ENCODE results near the gene KAT2A. TPM values are rescaled to one million over a fixed set of nuclear protein-coding genes. Genes with fewer than 3 reads are reported as not detected.

Gene KAT2A
- polyA plus RNA-seq, 3 donors: 1.9 to 68.7 (median 2.0) TPM

DNA sequence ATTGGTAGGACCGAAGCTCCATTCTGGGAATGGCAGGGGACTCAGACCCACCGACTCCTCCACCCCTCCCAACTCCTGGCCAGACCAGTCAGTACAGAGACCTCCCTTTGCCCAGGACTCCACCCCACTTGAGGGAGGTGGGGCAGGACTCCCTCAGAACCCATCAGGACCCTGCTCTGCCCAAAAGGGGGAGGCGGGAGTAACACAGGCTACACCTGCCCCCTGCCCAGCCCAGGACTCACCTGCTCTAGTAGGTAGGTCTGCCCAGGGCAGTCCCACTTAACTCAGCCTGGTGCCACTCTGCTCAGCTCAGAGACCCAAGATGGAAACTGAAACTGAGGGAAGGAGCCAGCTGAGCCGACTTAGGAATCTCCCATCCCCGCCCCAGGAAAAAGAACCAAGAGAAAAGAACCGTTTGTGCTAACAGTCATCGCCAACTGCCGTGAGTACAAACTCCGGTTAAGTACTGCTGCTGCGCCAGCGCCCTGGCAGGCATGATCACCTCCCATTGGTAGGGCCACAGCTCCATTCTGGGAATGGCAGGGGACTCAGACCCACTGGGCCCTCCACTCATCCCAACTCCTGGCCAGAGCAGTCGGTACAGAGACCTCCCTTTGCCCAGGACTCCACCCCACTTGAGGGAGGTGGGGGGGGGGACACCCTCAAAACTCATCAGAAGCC lies 9.2 kb downstream of the KAT2A start:
- intact Hi-C loops (cut with micrococcal nuclease): loop anchor here in 1 of 2 donors (5.0 kb wide), 2 partner anchors 50 to 195 kb away; partner anchors contain the start of gene ACLY
- no peak for TF ChIP-seq CTCF (IDR thresholded peaks at IDR 0.05)
- Histone ChIP-seq H3K79me2 (ENCODE audit: insufficient read depth, low read length) (peaks cover 5% of the 10 kb centered on the region), H3K36me3 (replicated peaks in 1 of 2; ENCODE audit: control insufficient read depth in 1 of 2, insufficient read depth in 2 of 2, low read length in 2 of 2) (peaks cover 6 to 13% of the 10 kb centered on the region in 2 donors), H3K4me3 (replicated peaks in 1 of 3; ENCODE audit: low read depth in 2 of 3, low read length in 3 of 3) (peak overlapping the region; percentile 58 to 81 (median 66)), H3K4me1 (ENCODE audit: control insufficient read depth in 1 of 2, insufficient read depth in 2 of 2, low read length in 2 of 2) (peaks cover 29 to 33% of the 10 kb centered on the region in 2 donors), H3K27me3 (ENCODE audit: control insufficient read depth in 2 of 2, insufficient read depth in 2 of 2, low read length in 2 of 2) (no peaks in the 10 kb centered on the region), H3K9ac (ENCODE audit: insufficient read depth, low read length, poor library complexity, severe bottlenecking) (peak overlapping the region; percentile 71), H2AFZ (ENCODE audit: insufficient read depth, low read depth, low read length, poor library complexity, severe bottlenecking) (peak overlapping the region; percentile 88), H3K4me2 (replicated peaks; ENCODE audit: extremely low read depth, low read length, poor library complexity, severe bottlenecking) (peak overlapping the region; percentile 75), H3K27ac (ENCODE audit: low read depth in 1 of 2, low read length in 2 of 2) (peak overlapping the region; percentile 72 to 85), H4K20me1 (ENCODE audit: insufficient read depth, low read length) (no peaks in the 10 kb centered on the region), H3K9me3 (replicated peaks in 1 of 2; ENCODE audit: control insufficient read depth in 1 of 2, insufficient read depth in 1 of 2, low read length in 2 of 2) (no peaks in the 10 kb centered on the region)
- WGBS (ENCODE audit: insufficient coverage): 4% methylated on average over 9 of the region's 12 CpGs
- Mint-ChIP-seq H3K36me3 (peaks cover 35 to 37% of the 10 kb centered on the region in 2 donors), H3K27me3 (ENCODE audit: low read depth in 3 of 3) (peaks cover 0 to 7% (median 0%) of the 10 kb centered on the region in 3 donors), H3K9me3 (no peaks in the 10 kb centered on the region), H3K4me3 (peak overlapping the region; percentile 88 to 93), H3K4me1 (peaks cover 39% of the 10 kb centered on the region), H3K27ac (peak overlapping the region; percentile 88 to 95 (median 93))
- DNase-seq: peak; percentile 18 to 68 (median 24)

GRCh38 chr17:42111265-42111636 lies 9.9 kb downstream of the KAT2A start:
- Histone ChIP-seq H3K4me1 (ENCODE audit: control insufficient read depth in 1 of 2, insufficient read depth in 2 of 2, low read length in 2 of 2) (peaks cover 29 to 35% of the 10 kb centered on the region in 2 donors), H3K9ac (ENCODE audit: insufficient read depth, low read length, poor library complexity, severe bottlenecking) (no peak overlapping the region)

More at GRCh38 chr17:42111265-42111636, 9.9 kb downstream of the KAT2A start:
- no peak for DNase-seq
- H3K27ac ChIP-seq (ENCODE audit: low read depth in 1 of 2, low read length in 2 of 2): no peak overlapping the region
- WGBS (ENCODE audit: insufficient coverage): 93% methylated on average over 10 of the region's 11 CpGs
- peak overlapping the region in 1 of 3 experiments; percentile 81 for H3K4me3 ChIP-seq (replicated peaks in 1 of 3; ENCODE audit: low read depth in 2 of 3, low read length in 3 of 3)
- H3K79me2 ChIP-seq (ENCODE audit: insufficient read depth, low read length): peaks cover 5% of the 10 kb centered on the region
- no peak for TF ChIP-seq CTCF (IDR thresholded peaks at IDR 0.05)
- Mint-ChIP-seq H3K27ac (peak overlapping the region in 5 of 7 donors; percentile 6 to 93 (median 73)), H3K4me1 (peaks cover 35% of the 10 kb centered on the region), H3K36me3 (peaks cover 37 to 44% of the 10 kb centered on the region in 2 donors), H3K4me3 (no peak overlapping the region), H3K27me3 (ENCODE audit: low read depth in 3 of 3) (peaks cover 0 to 7% (median 0%) of the 10 kb centered on the region in 3 donors), H3K9me3 (no peaks in the 10 kb centered on the region)
- no peaks in the 10 kb centered on the region for H3K27me3 ChIP-seq (ENCODE audit: control insufficient read depth in 2 of 2, insufficient read depth in 2 of 2, low read length in 2 of 2)
- H3K36me3 ChIP-seq (replicated peaks in 1 of 2; ENCODE audit: control insufficient read depth in 1 of 2, insufficient read depth in 2 of 2, low read length in 2 of 2): peaks cover 6 to 13% of the 10 kb centered on the region in 2 donors
- H3K4me2 ChIP-seq (replicated peaks; ENCODE audit: extremely low read depth, low read length, poor library complexity, severe bottlenecking): peak overlapping the region; percentile 75
- no peaks in the 10 kb centered on the region for H3K9me3 ChIP-seq (replicated peaks in 1 of 2; ENCODE audit: control insufficient read depth in 1 of 2, insufficient read depth in 1 of 2, low read length in 2 of 2)
- no peaks in the 10 kb centered on the region for H4K20me1 ChIP-seq (ENCODE audit: insufficient read depth, low read length)
- H2AFZ ChIP-seq (ENCODE audit: insufficient read depth, low read depth, low read length, poor library complexity, severe bottlenecking): no peak overlapping the region
- intact Hi-C loops (cut with micrococcal nuclease): loop anchor here in 1 of 2 donors (5.0 kb wide), 2 partner anchors 49 to 194 kb away; partner anchors contain the start of gene ACLY

Measured in CD14-positive monocyte (primary cell).